ENCODE measurements around the gene HRH2. TPM values are rescaled to one million over a fixed set of nuclear protein-coding genes. Genes with fewer than 3 reads are reported as not detected.

HRH2 gene
- total and polyA plus RNA-seq, 3 donors from 2014 or later = 0.47 to 1.4 (median 1.3) TPM

DNA sequence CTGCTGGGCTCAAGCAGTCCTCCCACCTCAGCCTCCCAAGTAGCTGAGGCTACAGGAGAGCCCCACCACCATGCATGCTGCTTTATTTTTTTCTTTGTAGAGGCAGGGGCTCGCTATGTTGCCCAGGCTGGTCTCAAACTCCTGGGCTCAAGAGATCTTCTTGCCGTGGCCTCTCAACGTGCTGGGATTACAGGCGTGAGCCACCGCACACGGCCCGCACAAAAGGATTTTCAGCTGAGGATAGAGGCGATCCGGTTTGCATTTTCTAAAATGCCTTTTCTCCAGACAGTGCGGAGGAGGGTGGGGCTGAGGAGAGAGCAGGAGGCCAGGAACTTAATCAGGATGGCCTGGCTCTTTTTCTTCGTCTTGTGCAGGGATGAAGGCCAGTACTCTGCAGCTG lies 6.9 kb downstream of the HRH2 start:
- WGBS, 2 donors = 78% methylated on average over 11 of the region's 11 CpGs

DNA sequence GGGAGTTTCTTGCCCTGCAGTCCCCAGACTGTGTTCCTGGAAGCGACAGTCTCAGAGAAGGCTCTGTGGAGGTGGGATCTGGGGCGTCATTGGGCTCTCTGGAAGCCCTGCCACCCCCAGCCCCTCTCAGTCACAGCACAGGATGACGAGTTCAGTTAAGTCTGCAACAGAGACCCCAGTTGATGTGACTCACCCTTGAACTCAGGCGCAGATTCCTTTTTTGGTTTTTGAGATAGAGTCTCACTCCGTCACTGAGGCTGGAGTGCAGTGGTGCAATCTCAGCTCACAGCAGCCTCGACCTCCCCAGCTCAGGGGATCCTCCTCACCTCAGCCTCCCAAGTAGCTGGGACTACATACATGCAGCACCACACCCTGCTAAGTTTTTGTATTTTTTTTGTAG lies 8.3 kb downstream of the HRH2 start:
- Histone ChIP-seq H3K27me3 (no peaks in the 10 kb centered on the region), H3K9me3 (no peaks in the 10 kb centered on the region), H3K4me1 (no peaks in the 10 kb centered on the region)

More for the DNA sequence above, 6.9 kb downstream of the HRH2 start:
- no peak overlapping the region for H3K4me3 ChIP-seq
- no peaks in the 10 kb centered on the region for H3K4me1 ChIP-seq
- DNase-seq = no peak
- intact Hi-C loops (cut with DNase I; ENCODE audit: low total_unique reads) = no loop called here
- H3K27ac ChIP-seq = no peak overlapping the region
- TF ChIP-seq, protein P1, sequence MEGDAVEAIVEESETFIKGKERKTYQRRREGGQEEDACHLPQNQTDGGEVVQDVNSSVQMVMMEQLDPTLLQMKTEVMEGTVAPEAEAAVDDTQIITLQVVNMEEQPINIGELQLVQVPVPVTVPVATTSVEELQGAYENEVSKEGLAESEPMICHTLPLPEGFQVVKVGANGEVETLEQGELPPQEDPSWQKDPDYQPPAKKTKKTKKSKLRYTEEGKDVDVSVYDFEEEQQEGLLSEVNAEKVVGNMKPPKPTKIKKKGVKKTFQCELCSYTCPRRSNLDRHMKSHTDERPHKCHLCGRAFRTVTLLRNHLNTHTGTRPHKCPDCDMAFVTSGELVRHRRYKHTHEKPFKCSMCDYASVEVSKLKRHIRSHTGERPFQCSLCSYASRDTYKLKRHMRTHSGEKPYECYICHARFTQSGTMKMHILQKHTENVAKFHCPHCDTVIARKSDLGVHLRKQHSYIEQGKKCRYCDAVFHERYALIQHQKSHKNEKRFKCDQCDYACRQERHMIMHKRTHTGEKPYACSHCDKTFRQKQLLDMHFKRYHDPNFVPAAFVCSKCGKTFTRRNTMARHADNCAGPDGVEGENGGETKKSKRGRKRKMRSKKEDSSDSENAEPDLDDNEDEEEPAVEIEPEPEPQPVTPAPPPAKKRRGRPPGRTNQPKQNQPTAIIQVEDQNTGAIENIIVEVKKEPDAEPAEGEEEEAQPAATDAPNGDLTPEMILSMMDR (IDR thresholded peaks at IDR 0.05) = no peak
- no peak for TF ChIP-seq POLR2A (IDR thresholded peaks at IDR 0.05)
- no peaks in the 10 kb centered on the region for H3K36me3 ChIP-seq (ENCODE audit: low read depth, missing control alignments)
- no peaks in the 10 kb centered on the region for H3K9me3 ChIP-seq
- H3K27me3 ChIP-seq = no peaks in the 10 kb centered on the region

DNA sequence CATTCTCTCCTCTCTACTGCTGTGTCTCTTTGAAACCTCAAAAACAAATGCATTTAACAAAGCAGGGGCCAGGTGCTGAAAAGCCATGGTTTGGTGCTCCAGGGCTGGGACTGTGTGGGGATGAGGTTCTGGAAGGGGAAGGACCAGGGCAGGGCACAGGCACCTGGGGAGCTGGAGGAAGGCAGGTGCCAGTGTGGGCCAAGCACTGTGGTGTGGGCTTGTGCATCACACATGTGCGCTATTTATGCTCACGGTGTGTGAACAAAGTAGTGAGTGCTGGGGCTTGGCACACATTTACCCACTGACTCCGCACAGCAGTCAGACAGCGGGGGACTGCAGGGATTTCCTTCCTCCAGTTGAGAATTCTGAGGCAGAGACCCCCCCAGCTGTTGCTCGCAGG lies 10.1 kb downstream of the HRH2 start:
- intact Hi-C loops (cut with DNase I; ENCODE audit: low total_unique reads) = no loop called here
- 91 to 93% methylated on average over 5 of the region's 5 CpGs for WGBS, 2 donors
- no peak for DNase-seq
- no peaks in the 10 kb centered on the region for H3K4me1 ChIP-seq
- H3K27ac ChIP-seq = no peak overlapping the region
- no peaks in the 10 kb centered on the region for H3K27me3 ChIP-seq
- H3K36me3 ChIP-seq (ENCODE audit: low read depth, missing control alignments) = no peaks in the 10 kb centered on the region
- TF ChIP-seq, protein P1 (IDR thresholded peaks at IDR 0.05) = no peak
- no peak for TF ChIP-seq POLR2A (IDR thresholded peaks at IDR 0.05)
- no peaks in the 10 kb centered on the region for H3K9me3 ChIP-seq
- H3K4me3 ChIP-seq = no peak overlapping the region

More for the DNA sequence above, 8.3 kb downstream of the HRH2 start:
- Histone ChIP-seq H3K4me3 (no peak overlapping the region), H3K36me3 (ENCODE audit: low read depth, missing control alignments) (no peaks in the 10 kb centered on the region), H3K27ac (no peak overlapping the region)
- TF ChIP-seq POLR2A (IDR thresholded peaks at IDR 0.05) = no peak
- TF ChIP-seq, protein P1 (IDR thresholded peaks at IDR 0.05) = no peak
- DNase-seq = no peak
- intact Hi-C loops (cut with DNase I; ENCODE audit: low total_unique reads) = no loop called here
- WGBS, 2 donors = 81 to 85% methylated on average over 3 to 6 of the region's 6 CpGs

DNA sequence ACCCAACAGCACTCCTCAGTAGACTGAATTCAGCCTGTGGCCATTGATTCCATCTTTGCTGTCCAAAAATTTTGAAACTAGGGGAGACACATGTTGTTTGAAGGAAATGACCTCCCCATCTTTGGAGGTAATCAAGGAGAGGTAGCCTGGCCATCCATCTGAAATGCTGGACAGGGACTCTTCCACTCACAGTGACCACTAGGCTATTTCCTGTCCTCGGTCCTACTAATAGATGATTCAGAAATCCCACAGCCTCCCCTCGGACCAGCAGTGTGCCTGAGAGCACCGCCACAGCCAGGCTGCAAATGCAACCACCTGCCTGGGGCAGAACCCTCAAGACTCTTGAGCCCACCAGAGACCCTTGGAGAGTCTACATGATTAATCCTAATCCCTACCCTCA lies 12.5 kb downstream of the HRH2 start:
- DNase-seq = no peak
- Histone ChIP-seq H3K27ac (no peak overlapping the region), H3K9me3 (no peaks in the 10 kb centered on the region), H3K4me3 (no peak overlapping the region), H3K27me3 (no peaks in the 10 kb centered on the region), H3K36me3 (ENCODE audit: low read depth, missing control alignments) (no peaks in the 10 kb centered on the region), H3K4me1 (no peaks in the 10 kb centered on the region)
- TF ChIP-seq POLR2A (IDR thresholded peaks at IDR 0.05) = no peak
- TF ChIP-seq, protein P1 (IDR thresholded peaks at IDR 0.05) = no peak
- intact Hi-C loops (cut with DNase I; ENCODE audit: low total_unique reads) = no loop called here
- 90 to 100% methylated on average over 3 of the region's 3 CpGs for WGBS, 2 donors

DNA sequence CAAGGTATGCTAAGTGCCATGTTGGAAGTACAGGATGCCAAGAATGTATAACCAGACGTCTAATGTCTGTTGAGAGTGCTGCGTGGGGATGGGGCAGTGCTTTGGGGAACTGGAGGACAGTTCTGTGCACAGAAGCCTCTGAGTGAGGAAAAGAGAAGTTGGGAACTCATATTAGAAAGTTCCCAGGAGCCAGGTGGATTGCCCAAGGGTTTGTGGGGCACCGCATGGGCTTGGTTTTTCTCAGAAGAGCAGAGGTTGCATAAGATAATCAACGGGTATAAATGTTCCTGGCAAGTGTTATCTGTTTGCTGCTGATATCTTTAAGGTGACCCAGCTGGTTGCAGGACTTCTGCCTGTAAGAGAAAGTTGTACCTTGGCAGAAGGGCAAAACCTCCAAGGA lies 13.1 kb downstream of the HRH2 start:
- no peaks in the 10 kb centered on the region for H3K9me3 ChIP-seq
- H3K4me1 ChIP-seq = no peaks in the 10 kb centered on the region
- no peaks in the 10 kb centered on the region for H3K27me3 ChIP-seq
- DNase-seq = no peak
- 40 to 49% methylated on average over 4 of the region's 4 CpGs for whole genome bisulfite sequencing, 2 donors
- intact Hi-C loops (cut with DNase I; ENCODE audit: low total_unique reads) = no loop called here
- H3K4me3 ChIP-seq = no peak overlapping the region
- TF ChIP-seq POLR2A (IDR thresholded peaks at IDR 0.05) = no peak
- TF ChIP-seq, protein P1 (IDR thresholded peaks at IDR 0.05) = no peak
- no peaks in the 10 kb centered on the region for H3K36me3 ChIP-seq (ENCODE audit: low read depth, missing control alignments)
- H3K27ac ChIP-seq = no peak overlapping the region
